ENCODE results near the gene WRAP73.
"Not testable (repeated sequence)": the region's sequence is repeated elsewhere in the genome, so short reads cannot be mapped to it uniquely, and the experiment has no call there.

The WRAP73 gene

GRCh38 chr1:3599286-3599811 lies 50.6 kb downstream of the WRAP73 start:
- in situ Hi-C loops (cut with HindIII; ENCODE audit: low sequenced_read_pairs), result no loop called here

- in situ Hi-C loops (cut with HindIII; ENCODE audit: low sequenced_read_pairs), result no loop called here
Observed at GRCh38 chr1:3598522-3599285, 51.2 kb downstream of the WRAP73 start.

- in situ Hi-C loops (cut with HindIII; ENCODE audit: low sequenced_read_pairs), result no loop called here
Observed at GRCh38 chr1:3598051-3598491, 51.8 kb downstream of the WRAP73 start.

GRCh38 chr1:3597599-3597964 lies 52.3 kb downstream of the WRAP73 start:
- in situ Hi-C loops (cut with HindIII; ENCODE audit: low sequenced_read_pairs), result no loop called here

- in situ Hi-C loops (cut with HindIII; ENCODE audit: low sequenced_read_pairs), result no loop called here
Observed at GRCh38 chr1:3596663-3597598, 53.0 kb downstream of the WRAP73 start.

- in situ Hi-C loops (cut with HindIII; ENCODE audit: low sequenced_read_pairs), result no loop called here
Observed at GRCh38 chr1:3595949-3596348, 54.0 kb downstream of the WRAP73 start.

- in situ Hi-C loops (cut with HindIII; ENCODE audit: low sequenced_read_pairs), result no loop called here
Observed at GRCh38 chr1:3594706-3595377, 55.1 kb downstream of the WRAP73 start.

GRCh38 chr1:3593745-3594144 lies 56.2 kb downstream of the WRAP73 start:
- in situ Hi-C loops (cut with HindIII; ENCODE audit: low sequenced_read_pairs), result no loop called here

- in situ Hi-C loops (cut with HindIII; ENCODE audit: low sequenced_read_pairs), result no loop called here
Observed at GRCh38 chr1:3593334-3593733, 56.6 kb downstream of the WRAP73 start.

GRCh38 chr1:3590951-3591865 lies 58.7 kb downstream of the WRAP73 start:
- in situ Hi-C loops (cut with HindIII; ENCODE audit: low sequenced_read_pairs), result no loop called here

- in situ Hi-C loops (cut with HindIII; ENCODE audit: low sequenced_read_pairs), result no loop called here
Observed at GRCh38 chr1:3590139-3590763, 59.7 kb downstream of the WRAP73 start.

GRCh38 chr1:3588395-3588794 lies 61.5 kb downstream of the WRAP73 start:
- in situ Hi-C loops (cut with HindIII; ENCODE audit: low sequenced_read_pairs), result no loop called here

- in situ Hi-C loops (cut with HindIII; ENCODE audit: low sequenced_read_pairs), result no loop called here
Observed at GRCh38 chr1:3586986-3587759, 62.7 kb downstream of the WRAP73 start.

GRCh38 chr1:3585940-3586568 lies 63.8 kb downstream of the WRAP73 start:
- in situ Hi-C loops (cut with HindIII; ENCODE audit: low sequenced_read_pairs), result no loop called here

GRCh38 chr1:3585353-3585868 lies 64.5 kb downstream of the WRAP73 start:
- in situ Hi-C loops (cut with HindIII; ENCODE audit: low sequenced_read_pairs), result not testable (repeated sequence)

GRCh38 chr1:3584915-3585314 lies 65.0 kb downstream of the WRAP73 start:
- in situ Hi-C loops (cut with HindIII; ENCODE audit: low sequenced_read_pairs), result loop anchor here (5.0 kb wide), 1 partner anchor 48 kb away; no protein-coding TSS in a partner anchor

GRCh38 chr1:3583751-3584150 lies 66.2 kb downstream of the WRAP73 start:
- in situ Hi-C loops (cut with HindIII; ENCODE audit: low sequenced_read_pairs), result loop anchor here (5.0 kb wide), 1 partner anchor 46 kb away; no protein-coding TSS in a partner anchor

All from endothelial cell of hepatic sinusoid (primary cell).